22Rv1 (cell line): ENCODE data around the gene GNAS.
"Not testable (repeated sequence)": the region's sequence is repeated elsewhere in the genome, so short reads cannot be mapped to it uniquely, and the experiment has no call there.

ENCODE experiments used
- ZFX ChIP-seq: fragments of 450-650 bp; IDR thresholded peaks from 2 replicates; pipeline ENCODE4 v1.6.1; 2017; ENCODE audit warnings: antibody characterized with exemption, borderline replicate concordance
- TF ChIP-seq, protein P1 (sequence below): fragments of 450-650 bp; IDR thresholded peaks from 2 replicates; pipeline ENCODE4 v1.5.1; 2017; ENCODE audit warnings: mild to moderate bottlenecking

DNA sequence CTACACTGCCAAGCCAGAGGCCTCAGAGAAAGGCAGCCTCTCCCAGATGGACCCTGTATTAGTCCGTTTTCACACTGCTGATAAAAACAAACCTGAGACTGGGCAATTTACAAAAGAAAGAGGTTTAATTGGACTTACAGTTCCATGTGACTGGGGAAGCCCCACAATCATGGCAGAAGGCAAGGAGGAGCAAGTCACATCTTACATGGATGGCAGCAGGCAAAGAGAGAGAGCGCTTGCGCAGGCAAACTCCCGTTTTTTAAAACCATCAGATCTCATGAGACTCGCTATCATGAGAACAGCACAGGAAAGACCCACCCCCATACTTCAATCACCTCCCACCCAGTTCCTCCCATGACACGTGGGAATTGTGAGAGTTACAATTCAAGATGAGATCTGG, 32.0 kb upstream of the GNAS start:
- TF ChIP-seq, protein P1, sequence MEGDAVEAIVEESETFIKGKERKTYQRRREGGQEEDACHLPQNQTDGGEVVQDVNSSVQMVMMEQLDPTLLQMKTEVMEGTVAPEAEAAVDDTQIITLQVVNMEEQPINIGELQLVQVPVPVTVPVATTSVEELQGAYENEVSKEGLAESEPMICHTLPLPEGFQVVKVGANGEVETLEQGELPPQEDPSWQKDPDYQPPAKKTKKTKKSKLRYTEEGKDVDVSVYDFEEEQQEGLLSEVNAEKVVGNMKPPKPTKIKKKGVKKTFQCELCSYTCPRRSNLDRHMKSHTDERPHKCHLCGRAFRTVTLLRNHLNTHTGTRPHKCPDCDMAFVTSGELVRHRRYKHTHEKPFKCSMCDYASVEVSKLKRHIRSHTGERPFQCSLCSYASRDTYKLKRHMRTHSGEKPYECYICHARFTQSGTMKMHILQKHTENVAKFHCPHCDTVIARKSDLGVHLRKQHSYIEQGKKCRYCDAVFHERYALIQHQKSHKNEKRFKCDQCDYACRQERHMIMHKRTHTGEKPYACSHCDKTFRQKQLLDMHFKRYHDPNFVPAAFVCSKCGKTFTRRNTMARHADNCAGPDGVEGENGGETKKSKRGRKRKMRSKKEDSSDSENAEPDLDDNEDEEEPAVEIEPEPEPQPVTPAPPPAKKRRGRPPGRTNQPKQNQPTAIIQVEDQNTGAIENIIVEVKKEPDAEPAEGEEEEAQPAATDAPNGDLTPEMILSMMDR, result not testable (repeated sequence)
- TF ChIP-seq ZFX, result not testable (repeated sequence)
